Mesothelial cell of epicardium (in vitro differentiated cells): Measurements from ENCODE around the gene GGCT. TPM values are rescaled to one million over a fixed set of nuclear protein-coding genes. Genes with fewer than 3 reads are reported as not detected.

Source experiments
- DNase-seq, 2 experiments: peaks; one replicate each; pipeline ENCODE4 v3.0.0; 2021; ENCODE audit warnings: low spot score in 2 of 2; ENCODE audit not compliant: unreplicated experiment in 2 of 2
- H3K27ac Mint-ChIP-seq: 2 replicates; pipeline ENCODE4 v1.8.0; 2021; ENCODE audit warnings: mixed read lengths
- H3K27me3 Mint-ChIP-seq: 2 replicates; pipeline ENCODE4 v1.8.0; 2021; ENCODE audit warnings: low read depth, mixed read lengths
- H3K36me3 Mint-ChIP-seq: 2 replicates; pipeline ENCODE4 v1.8.0; 2021; ENCODE audit warnings: mixed read lengths
- H3K4me1 Mint-ChIP-seq: 2 replicates; pipeline ENCODE4 v1.8.0; 2021; ENCODE audit warnings: mixed read lengths
- H3K4me3 Mint-ChIP-seq: 2 replicates; pipeline ENCODE4 v1.8.0; 2021; ENCODE audit warnings: mild to moderate bottlenecking, moderate library complexity, mixed read lengths
- H3K9me3 Mint-ChIP-seq: 2 replicates; pipeline ENCODE4 v1.8.0; 2021; ENCODE audit warnings: mixed read lengths
- total RNA-seq: library from RNA; stranded (reverse); gene quantifications from 3 replicates; pipeline ENCODE4 v1.2.1, GENCODE V29; 2021
- TF ChIP-seq, protein P1 (sequence below): fragments of 200-600 bp; sonication (generic); IDR thresholded peaks from one replicate; pipeline ENCODE4 v1.5.0; 2021; ENCODE audit warnings: antibody characterized with exemption; ENCODE audit not compliant: unreplicated experiment

GGCT gene
- total RNA-seq, 1 donor from 2014 or later = 36.6 TPM

DNA sequence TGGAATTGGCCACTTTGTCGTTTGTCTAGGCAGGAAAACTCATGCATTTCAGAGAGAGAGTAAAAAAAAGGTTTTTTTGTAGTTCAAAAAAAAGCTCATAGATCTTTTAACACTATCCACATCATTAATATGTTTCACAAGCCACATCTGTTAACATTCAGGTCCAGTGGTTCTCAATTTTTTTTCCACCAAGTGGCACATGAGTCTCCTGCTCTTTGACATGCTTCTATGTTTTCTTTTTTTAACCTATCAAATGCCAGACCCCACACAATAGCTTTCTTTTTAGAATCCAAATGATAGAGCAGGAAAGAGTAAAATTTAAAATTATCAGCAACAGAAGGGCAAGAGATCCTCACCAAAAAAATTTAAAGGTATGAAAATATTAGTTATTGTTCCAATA is 46.3 kb downstream of the GGCT start:
- H3K27ac Mint-ChIP-seq = peak overlapping the region; percentile 35
- no peak overlapping the region for H3K4me3 Mint-ChIP-seq
- H3K9me3 Mint-ChIP-seq = no peaks in the 10 kb centered on the region
- H3K36me3 Mint-ChIP-seq = no peaks in the 10 kb centered on the region
- DNase-seq = no peak
- H3K4me1 Mint-ChIP-seq = peaks cover 22% of the 10 kb centered on the region
- TF ChIP-seq, protein P1, sequence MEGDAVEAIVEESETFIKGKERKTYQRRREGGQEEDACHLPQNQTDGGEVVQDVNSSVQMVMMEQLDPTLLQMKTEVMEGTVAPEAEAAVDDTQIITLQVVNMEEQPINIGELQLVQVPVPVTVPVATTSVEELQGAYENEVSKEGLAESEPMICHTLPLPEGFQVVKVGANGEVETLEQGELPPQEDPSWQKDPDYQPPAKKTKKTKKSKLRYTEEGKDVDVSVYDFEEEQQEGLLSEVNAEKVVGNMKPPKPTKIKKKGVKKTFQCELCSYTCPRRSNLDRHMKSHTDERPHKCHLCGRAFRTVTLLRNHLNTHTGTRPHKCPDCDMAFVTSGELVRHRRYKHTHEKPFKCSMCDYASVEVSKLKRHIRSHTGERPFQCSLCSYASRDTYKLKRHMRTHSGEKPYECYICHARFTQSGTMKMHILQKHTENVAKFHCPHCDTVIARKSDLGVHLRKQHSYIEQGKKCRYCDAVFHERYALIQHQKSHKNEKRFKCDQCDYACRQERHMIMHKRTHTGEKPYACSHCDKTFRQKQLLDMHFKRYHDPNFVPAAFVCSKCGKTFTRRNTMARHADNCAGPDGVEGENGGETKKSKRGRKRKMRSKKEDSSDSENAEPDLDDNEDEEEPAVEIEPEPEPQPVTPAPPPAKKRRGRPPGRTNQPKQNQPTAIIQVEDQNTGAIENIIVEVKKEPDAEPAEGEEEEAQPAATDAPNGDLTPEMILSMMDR = no peak
- H3K27me3 Mint-ChIP-seq = no peaks in the 10 kb centered on the region

DNA sequence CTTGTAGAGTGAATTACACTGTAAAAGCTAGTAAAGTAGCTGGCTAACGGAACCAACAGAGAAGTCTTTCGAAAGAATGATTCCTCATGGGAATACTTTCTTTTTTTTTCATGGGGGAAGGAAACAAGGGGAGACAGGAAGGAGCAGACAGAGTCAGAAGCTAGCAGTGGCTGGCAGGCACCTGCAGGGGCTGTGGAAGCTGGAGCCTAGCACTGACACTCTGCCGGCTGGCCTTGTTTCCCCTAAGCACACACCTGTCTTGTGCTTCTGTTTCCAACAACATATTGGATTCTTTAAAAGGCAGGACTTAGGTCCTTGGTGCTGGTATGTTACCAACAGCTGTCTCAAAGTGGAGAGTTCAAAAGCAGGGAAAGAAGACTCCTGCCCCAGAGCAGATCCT is 50.7 kb downstream of the GGCT start:
- Mint-ChIP-seq H3K36me3 (peaks cover 11% of the 10 kb centered on the region), H3K27me3 (no peaks in the 10 kb centered on the region), H3K27ac (no peak overlapping the region), H3K4me1 (peaks cover 4% of the 10 kb centered on the region), H3K4me3 (no peak overlapping the region), H3K9me3 (no peaks in the 10 kb centered on the region)
- TF ChIP-seq, protein P1 = no peak
- no peak for DNase-seq

DNA sequence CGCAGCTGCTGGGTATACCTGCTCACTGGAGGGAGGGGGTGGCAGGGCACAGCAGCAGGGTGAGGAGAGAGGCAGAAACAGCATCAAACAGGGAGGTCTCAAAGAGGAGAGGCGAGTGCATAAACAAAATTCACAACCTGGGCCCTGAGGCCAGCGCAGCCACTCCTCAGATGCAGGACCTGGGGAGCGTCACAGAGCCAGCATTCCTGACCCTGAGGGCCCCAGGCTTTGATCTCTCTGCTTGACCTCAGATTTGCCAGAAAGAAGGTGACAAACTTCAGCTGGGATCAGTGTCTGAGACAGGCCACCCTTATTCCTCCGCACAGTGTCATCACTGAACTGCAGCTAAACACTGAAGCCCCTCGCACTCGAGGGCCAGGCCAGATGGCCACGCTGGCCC is 51.6 kb downstream of the GGCT start:
- no peaks in the 10 kb centered on the region for H3K27me3 Mint-ChIP-seq
- no peaks in the 10 kb centered on the region for H3K9me3 Mint-ChIP-seq
- no peak overlapping the region for H3K27ac Mint-ChIP-seq
- H3K36me3 Mint-ChIP-seq = peaks cover 11% of the 10 kb centered on the region
- DNase-seq = no peak
- H3K4me3 Mint-ChIP-seq = no peak overlapping the region
- H3K4me1 Mint-ChIP-seq = no peaks in the 10 kb centered on the region
- TF ChIP-seq, protein P1 = no peak

GRCh38 chr7:30452280-30452930 is 52.2 kb downstream of the GGCT start:
- Mint-ChIP-seq H3K9me3 (no peaks in the 10 kb centered on the region), H3K4me1 (no peaks in the 10 kb centered on the region), H3K36me3 (peaks cover 11% of the 10 kb centered on the region), H3K4me3 (no peak overlapping the region), H3K27me3 (no peaks in the 10 kb centered on the region), H3K27ac (no peak overlapping the region)
- DNase-seq = no peak
- TF ChIP-seq, protein P1 = no peak

DNA sequence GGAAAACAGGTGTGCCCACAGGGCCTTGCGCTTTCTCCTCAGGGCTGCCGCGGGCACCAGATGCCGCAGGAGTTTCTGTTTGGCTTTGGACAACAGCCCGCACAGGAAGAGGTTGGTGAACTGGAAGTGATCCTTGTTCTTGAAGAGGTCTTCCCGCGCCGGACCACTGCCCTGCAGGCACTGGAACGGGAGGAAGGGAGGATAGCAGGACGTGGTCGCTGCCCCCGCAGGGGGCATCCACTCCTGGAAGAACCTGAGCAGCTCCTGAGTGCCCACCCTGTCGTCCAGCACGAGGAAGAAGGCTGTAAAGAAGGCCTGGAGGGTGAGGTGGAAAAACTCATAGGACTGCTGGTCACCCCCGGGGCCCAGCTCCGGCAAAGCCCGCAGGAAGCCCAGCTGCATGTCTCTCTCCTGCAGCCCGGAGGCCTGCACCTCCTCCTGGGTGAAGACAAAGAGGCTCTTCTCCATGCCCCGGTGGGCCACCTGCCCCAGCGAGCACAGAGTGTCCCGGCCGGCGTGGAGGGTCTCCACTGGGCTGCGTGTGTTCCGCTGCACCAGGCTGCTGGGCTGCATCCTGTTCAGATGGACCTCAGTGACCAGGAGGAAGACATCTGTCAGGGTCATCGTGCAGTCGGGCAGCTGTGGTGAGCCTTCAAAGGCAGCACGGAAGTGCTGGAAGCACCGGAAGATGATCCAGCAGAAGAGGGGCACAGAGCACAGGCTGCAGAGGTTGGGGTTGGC is 52.9 kb downstream of the GGCT start:
- Mint-ChIP-seq H3K4me3 (no peak overlapping the region), H3K27me3 (no peaks in the 10 kb centered on the region), H3K36me3 (peaks cover 11% of the 10 kb centered on the region), H3K9me3 (no peaks in the 10 kb centered on the region), H3K27ac (no peak overlapping the region), H3K4me1 (no peaks in the 10 kb centered on the region)
- TF ChIP-seq, protein P1 = no peak
- no peak for DNase-seq
